GM23338 (cell line): ENCODE results near the gene ALDH3B1. TPM values are rescaled to one million over a fixed set of nuclear protein-coding genes. Genes with fewer than 3 reads are reported as not detected.

Experiments
- ATAC-seq: fragments of 200-7000 bp; cut with Tn5 transposase; 3 replicates; pipeline ENCODE4 v1.9.1; 2020
- DNase-seq: peaks from one replicate; pipeline ENCODE4 v3.0.0-alpha.2; 2015; ENCODE audit warnings: low spot score
- H2AFZ ChIP-seq: fragments of 200-600 bp; sonication (generic); 2 replicates; pipeline ENCODE4 v1.8.0; 2016; ENCODE audit warnings: antibody characterized with exemption, mild to moderate bottlenecking, moderate library complexity
- H3F3A ChIP-seq: fragments of 200-600 bp; sonication (generic); replicated peaks from 2 replicates; pipeline ENCODE4 v1.8.0; 2017; ENCODE audit warnings: antibody characterized with exemption, mixed run types, low read depth
- H3K27ac ChIP-seq: fragments of 200-600 bp; sonication (generic); 2 replicates; pipeline ENCODE4 v1.6.1; 2016; ENCODE audit warnings: low read depth
- H3K27me3 ChIP-seq: fragments of 200-600 bp; sonication (generic); 2 replicates; pipeline ENCODE4 v1.8.0; 2016; ENCODE audit warnings: mild to moderate bottlenecking, mixed run types, moderate library complexity; ENCODE audit not compliant: insufficient read depth
- H3K36me3 ChIP-seq: fragments of 200-600 bp; sonication (generic); 2 replicates; pipeline ENCODE4 v1.8.0; 2016; ENCODE audit warnings: mild to moderate bottlenecking; ENCODE audit not compliant: insufficient read depth
- H3K4me1 ChIP-seq: fragments of 200-600 bp; sonication (generic); 2 replicates; pipeline ENCODE4 v1.8.0; 2016; ENCODE audit warnings: mild to moderate bottlenecking, moderate library complexity; ENCODE audit not compliant: insufficient read depth
- H3K4me2 ChIP-seq: fragments of 200-600 bp; sonication (generic); 2 replicates; pipeline ENCODE4 v1.7.1; 2017; ENCODE audit warnings: mixed run types
- H3K4me3 ChIP-seq: fragments of 200-600 bp; sonication (generic); 2 replicates; pipeline ENCODE4 v1.6.1; 2016; ENCODE audit warnings: mixed run types
- H3K79me2 ChIP-seq: fragments of 200-600 bp; sonication (generic); replicated peaks from 2 replicates; pipeline ENCODE4 v1.8.0; 2017; ENCODE audit warnings: mild to moderate bottlenecking; ENCODE audit not compliant: insufficient read depth
- H3K9me2 ChIP-seq: fragments of 200-600 bp; sonication (generic); 2 replicates; pipeline ENCODE4 v1.8.0; 2017; ENCODE audit not compliant: insufficient read depth
- H4K20me1 ChIP-seq: fragments of 200-600 bp; sonication (generic); replicated peaks from 2 replicates; pipeline ENCODE4 v1.8.0; 2017; ENCODE audit warnings: mild to moderate bottlenecking; ENCODE audit not compliant: insufficient read depth
- H3K27ac Mint-ChIP-seq: 2 replicates; pipeline ENCODE4 v1.8.0; 2020; ENCODE audit warnings: inconsistent platforms, mild to moderate bottlenecking, moderate library complexity, mixed read lengths
- H3K27me3 Mint-ChIP-seq: 3 replicates; pipeline ENCODE4 v1.8.0; 2022; ENCODE audit warnings: low read depth, mild to moderate bottlenecking, moderate library complexity, mixed read lengths, inconsistent platforms; ENCODE audit not compliant: insufficient read depth, poor library complexity
- H3K36me3 Mint-ChIP-seq: 3 replicates; pipeline ENCODE4 v1.8.0; 2021; ENCODE audit warnings: low read depth, mild to moderate bottlenecking, inconsistent platforms, moderate library complexity, mixed read lengths
- H3K4me1 Mint-ChIP-seq: 3 replicates; pipeline ENCODE4 v1.8.0; 2020; ENCODE audit warnings: mild to moderate bottlenecking, inconsistent platforms, mixed read lengths
- H3K4me3 Mint-ChIP-seq: 3 replicates; pipeline ENCODE4 v1.8.0; 2021; ENCODE audit warnings: moderate library complexity, mild to moderate bottlenecking, inconsistent platforms, mixed read lengths
- H3K9me3 Mint-ChIP-seq: 3 replicates; pipeline ENCODE4 v1.8.0; 2020; ENCODE audit warnings: moderate library complexity, mild to moderate bottlenecking, inconsistent platforms, mixed read lengths
- ETS1 ChIP-seq: IDR thresholded peaks from 2 replicates; pipeline ENCODE4 v1.6.1; 2016; ENCODE audit warnings: antibody characterized with exemption
- JUNB ChIP-seq: IDR thresholded peaks from one replicate; pipeline ENCODE4 v1.6.1; 2016; ENCODE audit warnings: antibody characterized with exemption; ENCODE audit not compliant: unreplicated experiment
- POLR2AphosphoS5 ChIP-seq: IDR thresholded peaks from 2 replicates; pipeline ENCODE4 v1.6.1; 2016; ENCODE audit warnings: antibody characterized with exemption, low read depth
- REST ChIP-seq: IDR thresholded peaks from one replicate; pipeline ENCODE4 v1.6.1; 2018; ENCODE audit warnings: antibody characterized with exemption; ENCODE audit not compliant: unreplicated experiment
- ZNF114 ChIP-seq: fragments of 250-450 bp; sonication (Bioruptor Pico); IDR thresholded peaks from 2 replicates; pipeline ENCODE4 v1.5.0; 2020; ENCODE audit warnings: mild to moderate bottlenecking, moderate library complexity
- ZNF331 ChIP-seq: fragments of 250-450 bp; sonication (Bioruptor Pico); IDR thresholded peaks from 2 replicates; pipeline ENCODE4 v1.5.0; 2020; ENCODE audit warnings: low read depth, mild to moderate bottlenecking, moderate library complexity
- polyA plus RNA-seq: library from polyadenylated mRNA; unstranded; fragments of >200 nt; fragmentation: Nextera tagmentation; extraction: Ambion mirVana; gene quantifications from 2 replicates; pipeline ENCODE4 v1.2.1, GENCODE V29; 2016
- total RNA-seq: library from RNA; depleted of rRNA; stranded (reverse); fragments of >200 nt; shearing (Covaris generic); gene quantifications from 2 replicates; pipeline ENCODE4 v1.2.3, GENCODE V29; 2014

The ALDH3B1 gene
- total and polyA plus RNA-seq, 2 experiments from 2014 or later = 0.52 TPM; not detected in 1

GRCh38 chr11:68050371-68050841, 40.3 kb downstream of the ALDH3B1 start:
- no peaks in the 10 kb centered on the region for H3K27me3 ChIP-seq
- DNase-seq = no peak

More at GRCh38 chr11:68050371-68050841, 40.3 kb downstream of the ALDH3B1 start:
- Histone ChIP-seq H4K20me1 (peaks cover 3% of the 10 kb centered on the region; the same call in 1 of the 2 replicates), H3K4me2 (no peak overlapping the region), H3K9me2 (no peaks in the 10 kb centered on the region), H3K36me3 (no peaks in the 10 kb centered on the region; the same call in 1 of the 2 replicates), H2AFZ (no peak overlapping the region), H3K27ac (no peak overlapping the region), H3F3A (peaks cover 19% of the 10 kb centered on the region; the same call in 1 of the 2 replicates), H3K79me2 (no peaks in the 10 kb centered on the region), H3K4me3 (no peak overlapping the region), H3K4me1 (peaks cover 6% of the 10 kb centered on the region; the same call in 1 of the 2 replicates)
- H3K27ac Mint-ChIP-seq = 0 out of 2 replicates have a peak overlapping the region, but pooled peaks have one; percentile 31
- no peak; the same call in 2 of the 3 replicates for ATAC-seq
- H3K27me3 Mint-ChIP-seq = peaks cover 25% of the 10 kb centered on the region
- H3K4me3 Mint-ChIP-seq = no peak overlapping the region
- peaks cover 19% of the 10 kb centered on the region for H3K4me1 Mint-ChIP-seq
- H3K36me3 Mint-ChIP-seq = peaks cover 14% of the 10 kb centered on the region; the same call in 2 of the 3 replicates
- H3K9me3 Mint-ChIP-seq = no peaks in the 10 kb centered on the region; the same call in 2 of the 3 replicates
- no peak for TF ChIP-seq POLR2AphosphoS5
- no peak for TF ChIP-seq ZNF331 (CRISPR knock-in tag)
- no peak for TF ChIP-seq JUNB
- TF ChIP-seq REST = no peak
- no peak for TF ChIP-seq ZNF114 (CRISPR knock-in tag)
- no peak for TF ChIP-seq ETS1
